Measurements from ENCODE around the gene MMP25. TPM values are rescaled to one million over a fixed set of nuclear protein-coding genes. Genes with fewer than 3 reads are reported as not detected.
A peak's percentile ranks its signal among the peaks of the same experiment; 100 is the strongest.

Gene MMP25
- total and polyA plus RNA-seq, 9 of the 15 experiments (the other 6 are each of a cell fraction or from before 2014, with no cell fraction given), result 0.03 to 0.04 TPM; not detected in 7

DNA sequence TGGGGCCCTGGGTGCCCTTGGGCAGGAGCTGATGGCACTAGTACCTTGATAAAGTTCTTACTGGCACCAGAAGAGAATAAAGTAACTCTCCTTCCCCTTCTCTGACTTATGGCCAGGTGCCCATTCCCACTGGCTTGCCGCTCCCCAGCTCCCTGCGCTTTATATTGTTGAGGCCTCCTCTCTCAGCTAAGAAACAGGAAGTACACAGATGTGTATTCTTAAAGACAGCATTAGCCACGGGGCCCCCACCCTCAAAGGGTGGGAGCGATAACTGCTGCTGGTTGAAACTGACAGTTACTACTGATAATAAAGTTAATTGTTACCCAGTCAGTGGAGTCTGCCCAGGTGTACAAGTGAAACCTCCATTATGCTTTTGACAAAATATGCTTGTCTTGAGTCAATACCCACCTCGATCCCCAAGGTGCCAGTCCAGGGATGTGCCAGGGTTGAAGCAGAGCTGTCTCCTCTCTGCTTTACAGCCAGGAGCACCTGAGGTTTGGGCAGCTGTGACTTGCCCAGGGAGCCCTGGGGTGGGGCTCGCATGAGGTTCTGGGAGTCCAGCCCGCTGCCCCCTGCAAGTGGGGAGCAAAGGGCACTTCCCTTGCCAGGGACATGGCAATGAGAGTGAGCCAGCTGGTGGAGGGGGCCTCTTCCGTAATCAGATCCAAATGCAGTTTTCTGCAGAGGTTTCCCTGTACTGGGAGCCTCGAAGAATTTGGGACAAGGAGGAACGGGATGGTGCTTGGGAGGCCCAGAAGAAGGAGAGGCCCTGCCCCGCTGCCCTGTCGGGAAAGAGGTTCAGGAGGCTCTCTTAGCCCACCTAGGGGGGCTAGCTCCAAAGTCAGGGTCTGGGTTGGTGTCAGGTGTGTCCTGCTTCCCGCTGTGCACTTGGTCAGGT, 39.1 kb upstream of the MMP25 start (continued):
- TF ChIP-seq, protein P1, sequence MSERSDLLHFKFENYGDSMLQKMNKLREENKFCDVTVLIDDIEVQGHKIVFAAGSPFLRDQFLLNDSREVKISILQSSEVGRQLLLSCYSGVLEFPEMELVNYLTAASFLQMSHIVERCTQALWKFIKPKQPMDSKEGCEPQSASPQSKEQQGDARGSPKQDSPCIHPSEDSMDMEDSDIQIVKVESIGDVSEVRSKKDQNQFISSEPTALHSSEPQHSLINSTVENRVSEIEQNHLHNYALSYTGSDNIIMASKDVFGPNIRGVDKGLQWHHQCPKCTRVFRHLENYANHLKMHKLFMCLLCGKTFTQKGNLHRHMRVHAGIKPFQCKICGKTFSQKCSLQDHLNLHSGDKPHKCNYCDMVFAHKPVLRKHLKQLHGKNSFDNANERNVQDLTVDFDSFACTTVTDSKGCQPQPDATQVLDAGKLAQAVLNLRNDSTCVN (CRISPR knock-in tag; IDR thresholded peaks at IDR 0.05), result no peak
- TF ChIP-seq STAG1 (CRISPR knock-in tag; IDR thresholded peaks at IDR 0.05; ENCODE audit: borderline replicate concordance), result no peak
- peak in 1 of 2 experiments; percentile 64; a peak in 1 of 4 replicates for TF ChIP-seq RCOR1 (IDR thresholded peaks at IDR 0.05; ENCODE audit: borderline replicate concordance in 1 of 2, low read depth in 2 of 2, low read length in 2 of 2)
- TF ChIP-seq, protein P2, sequence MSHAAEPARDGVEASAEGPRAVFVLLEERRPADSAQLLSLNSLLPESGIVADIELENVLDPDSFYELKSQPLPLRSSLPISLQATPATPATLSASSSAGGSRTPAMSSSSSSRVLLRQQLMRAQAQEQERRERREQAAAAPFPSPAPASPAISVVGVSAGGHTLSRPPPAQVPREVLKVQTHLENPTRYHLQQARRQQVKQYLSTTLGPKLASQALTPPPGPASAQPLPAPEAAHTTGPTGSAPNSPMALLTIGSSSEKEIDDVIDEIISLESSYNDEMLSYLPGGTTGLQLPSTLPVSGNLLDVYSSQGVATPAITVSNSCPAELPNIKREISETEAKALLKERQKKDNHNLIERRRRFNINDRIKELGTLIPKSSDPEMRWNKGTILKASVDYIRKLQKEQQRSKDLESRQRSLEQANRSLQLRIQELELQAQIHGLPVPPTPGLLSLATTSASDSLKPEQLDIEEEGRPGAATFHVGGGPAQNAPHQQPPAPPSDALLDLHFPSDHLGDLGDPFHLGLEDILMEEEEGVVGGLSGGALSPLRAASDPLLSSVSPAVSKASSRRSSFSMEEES (CRISPR knock-in tag; IDR thresholded peaks at IDR 0.05), result no peak
- TF ChIP-seq MECOM (CRISPR knock-in tag; IDR thresholded peaks at IDR 0.05), result 0 out of 2 replicates have a peak, but pooled peaks have one; percentile 39
- peak; percentile 84 for TF ChIP-seq CHD4 (IDR thresholded peaks at IDR 0.05; ENCODE audit: insufficient read depth, insufficient replicate concordance, low read depth, low read length, poor library complexity, severe bottlenecking)
- TF ChIP-seq CREM (IDR thresholded peaks at IDR 0.05; ENCODE audit: low read depth), result 0 out of 2 replicates have a peak, but pooled peaks have one; percentile 27
- TF ChIP-seq NRF1 (conservative IDR thresholded peaks at IDR 0.05 in 1 of 2, IDR thresholded peaks at IDR 0.05 in 1 of 2), result peak in 1 of 2 experiments; percentile 14; a peak in 1 of 4 replicates
- no peak for TF ChIP-seq RAD51 (IDR thresholded peaks at IDR 0.05; ENCODE audit: borderline replicate concordance, low read depth)
- TF ChIP-seq SAFB2 (IDR thresholded peaks at IDR 0.05; ENCODE audit: borderline replicate concordance, low read depth, low read length, severe bottlenecking), result no peak
- peak; percentile 53 for TF ChIP-seq DPF2 (IDR thresholded peaks at IDR 0.05)
- 0 out of 2 replicates have a peak, but pooled peaks have one; percentile 14 for TF ChIP-seq ZNF764 (CRISPR knock-in tag; IDR thresholded peaks at IDR 0.05; ENCODE audit: low read depth)
- peak; percentile 30; the same call in 1 of the 2 replicates for TF ChIP-seq GATAD2A (IDR thresholded peaks at IDR 0.05)
- TF ChIP-seq L3MBTL2 (IDR thresholded peaks at IDR 0.05), result 0 out of 2 replicates have a peak, but pooled peaks have one; percentile 15
- TF ChIP-seq CXXC5 (CRISPR knock-in tag; IDR thresholded peaks at IDR 0.05), result peak; percentile 38
- peak; percentile 80 for TF ChIP-seq SPI1 (IDR thresholded peaks at IDR 0.05; ENCODE audit: borderline replicate concordance, low read depth, low read length)
- TF ChIP-seq ZFP1 (CRISPR knock-in tag; IDR thresholded peaks at IDR 0.05), result no peak
- TF ChIP-seq, protein P3, sequence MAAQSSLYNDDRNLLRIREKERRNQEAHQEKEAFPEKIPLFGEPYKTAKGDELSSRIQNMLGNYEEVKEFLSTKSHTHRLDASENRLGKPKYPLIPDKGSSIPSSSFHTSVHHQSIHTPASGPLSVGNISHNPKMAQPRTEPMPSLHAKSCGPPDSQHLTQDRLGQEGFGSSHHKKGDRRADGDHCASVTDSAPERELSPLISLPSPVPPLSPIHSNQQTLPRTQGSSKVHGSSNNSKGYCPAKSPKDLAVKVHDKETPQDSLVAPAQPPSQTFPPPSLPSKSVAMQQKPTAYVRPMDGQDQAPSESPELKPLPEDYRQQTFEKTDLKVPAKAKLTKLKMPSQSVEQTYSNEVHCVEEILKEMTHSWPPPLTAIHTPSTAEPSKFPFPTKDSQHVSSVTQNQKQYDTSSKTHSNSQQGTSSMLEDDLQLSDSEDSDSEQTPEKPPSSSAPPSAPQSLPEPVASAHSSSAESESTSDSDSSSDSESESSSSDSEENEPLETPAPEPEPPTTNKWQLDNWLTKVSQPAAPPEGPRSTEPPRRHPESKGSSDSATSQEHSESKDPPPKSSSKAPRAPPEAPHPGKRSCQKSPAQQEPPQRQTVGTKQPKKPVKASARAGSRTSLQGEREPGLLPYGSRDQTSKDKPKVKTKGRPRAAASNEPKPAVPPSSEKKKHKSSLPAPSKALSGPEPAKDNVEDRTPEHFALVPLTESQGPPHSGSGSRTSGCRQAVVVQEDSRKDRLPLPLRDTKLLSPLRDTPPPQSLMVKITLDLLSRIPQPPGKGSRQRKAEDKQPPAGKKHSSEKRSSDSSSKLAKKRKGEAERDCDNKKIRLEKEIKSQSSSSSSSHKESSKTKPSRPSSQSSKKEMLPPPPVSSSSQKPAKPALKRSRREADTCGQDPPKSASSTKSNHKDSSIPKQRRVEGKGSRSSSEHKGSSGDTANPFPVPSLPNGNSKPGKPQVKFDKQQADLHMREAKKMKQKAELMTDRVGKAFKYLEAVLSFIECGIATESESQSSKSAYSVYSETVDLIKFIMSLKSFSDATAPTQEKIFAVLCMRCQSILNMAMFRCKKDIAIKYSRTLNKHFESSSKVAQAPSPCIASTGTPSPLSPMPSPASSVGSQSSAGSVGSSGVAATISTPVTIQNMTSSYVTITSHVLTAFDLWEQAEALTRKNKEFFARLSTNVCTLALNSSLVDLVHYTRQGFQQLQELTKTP (IDR thresholded peaks at IDR 0.05; ENCODE audit: low read depth in 1 of 2, partially characterized antibody in 2 of 2), result peak in 1 of 2 experiments; percentile 15
- TF ChIP-seq GABPB2 (CRISPR knock-in tag; conservative IDR thresholded peaks at IDR 0.05), result no peak
- peak; percentile 38 for TF ChIP-seq RBFOX2 (IDR thresholded peaks at IDR 0.05; ENCODE audit: low read depth, low read length)

All from K562 (cell line).